ENCODE measurements around the gene CD2AP. TPM values are rescaled to one million over a fixed set of nuclear protein-coding genes. Genes with fewer than 3 reads are reported as not detected.

Gene CD2AP
- total and polyA plus RNA-seq, 4 donors = 14.2 to 104 (median 21.7) TPM

DNA sequence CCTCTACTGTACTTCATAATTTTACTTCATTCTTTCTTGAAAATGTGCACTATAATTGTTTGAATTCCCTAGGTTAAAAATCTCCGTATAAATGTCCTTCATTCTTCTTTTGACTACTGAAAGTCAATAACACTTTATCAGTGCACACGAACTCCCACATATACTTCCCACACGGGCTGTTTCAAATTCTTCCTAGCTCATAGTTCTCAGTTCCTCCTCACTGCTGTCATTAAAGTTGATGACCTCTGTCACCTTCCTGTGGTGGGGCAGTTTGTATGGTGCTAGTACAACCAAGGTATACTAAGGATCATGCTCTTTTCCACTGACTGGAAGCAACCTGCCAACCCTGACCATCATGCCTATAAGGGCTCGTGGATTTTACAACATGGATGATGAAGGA is 40.0 kb upstream of the CD2AP start:
- 59 to 63% methylated on average over 4 of the region's 4 CpGs for WGBS, 2 donors
- TF ChIP-seq, protein P1, sequence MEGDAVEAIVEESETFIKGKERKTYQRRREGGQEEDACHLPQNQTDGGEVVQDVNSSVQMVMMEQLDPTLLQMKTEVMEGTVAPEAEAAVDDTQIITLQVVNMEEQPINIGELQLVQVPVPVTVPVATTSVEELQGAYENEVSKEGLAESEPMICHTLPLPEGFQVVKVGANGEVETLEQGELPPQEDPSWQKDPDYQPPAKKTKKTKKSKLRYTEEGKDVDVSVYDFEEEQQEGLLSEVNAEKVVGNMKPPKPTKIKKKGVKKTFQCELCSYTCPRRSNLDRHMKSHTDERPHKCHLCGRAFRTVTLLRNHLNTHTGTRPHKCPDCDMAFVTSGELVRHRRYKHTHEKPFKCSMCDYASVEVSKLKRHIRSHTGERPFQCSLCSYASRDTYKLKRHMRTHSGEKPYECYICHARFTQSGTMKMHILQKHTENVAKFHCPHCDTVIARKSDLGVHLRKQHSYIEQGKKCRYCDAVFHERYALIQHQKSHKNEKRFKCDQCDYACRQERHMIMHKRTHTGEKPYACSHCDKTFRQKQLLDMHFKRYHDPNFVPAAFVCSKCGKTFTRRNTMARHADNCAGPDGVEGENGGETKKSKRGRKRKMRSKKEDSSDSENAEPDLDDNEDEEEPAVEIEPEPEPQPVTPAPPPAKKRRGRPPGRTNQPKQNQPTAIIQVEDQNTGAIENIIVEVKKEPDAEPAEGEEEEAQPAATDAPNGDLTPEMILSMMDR (IDR thresholded peaks at IDR 0.05; ENCODE audit: control extremely low read depth, extremely low read depth) = no peak
- H3K36me3 ChIP-seq (ENCODE audit: control insufficient read depth in 4 of 4, insufficient read depth in 4 of 4, low read length in 4 of 4) = no peaks in the 10 kb centered on the region
- no peak overlapping the region for H3K4me3 ChIP-seq
- H3K27ac ChIP-seq (ENCODE audit: low read depth in 1 of 2, low read length in 1 of 2) = no peak overlapping the region
- H3K4me1 ChIP-seq (ENCODE audit: control insufficient read depth in 5 of 5, insufficient read depth in 5 of 5, low read length in 5 of 5) = peaks cover 0 to 11% (median 0%) of the 10 kb centered on the region in 5 donors
- no peak overlapping the region for H3K9ac ChIP-seq (ENCODE audit: insufficient read depth in 1 of 2, low read length in 2 of 2)
- H3K9me3 ChIP-seq (ENCODE audit: control insufficient read depth in 4 of 4, insufficient read depth in 3 of 4, low read length in 3 of 4) = peaks cover 0 to 1% (median 0%) of the 10 kb centered on the region in 4 donors
- no peaks in the 10 kb centered on the region for H3K27me3 ChIP-seq (ENCODE audit: control insufficient read depth in 3 of 3, insufficient read depth in 3 of 3, low read length in 2 of 3)
- ATAC-seq (ENCODE audit: insufficient read depth, low FRiP score) (no peak), DNase-seq (no peak)

DNA sequence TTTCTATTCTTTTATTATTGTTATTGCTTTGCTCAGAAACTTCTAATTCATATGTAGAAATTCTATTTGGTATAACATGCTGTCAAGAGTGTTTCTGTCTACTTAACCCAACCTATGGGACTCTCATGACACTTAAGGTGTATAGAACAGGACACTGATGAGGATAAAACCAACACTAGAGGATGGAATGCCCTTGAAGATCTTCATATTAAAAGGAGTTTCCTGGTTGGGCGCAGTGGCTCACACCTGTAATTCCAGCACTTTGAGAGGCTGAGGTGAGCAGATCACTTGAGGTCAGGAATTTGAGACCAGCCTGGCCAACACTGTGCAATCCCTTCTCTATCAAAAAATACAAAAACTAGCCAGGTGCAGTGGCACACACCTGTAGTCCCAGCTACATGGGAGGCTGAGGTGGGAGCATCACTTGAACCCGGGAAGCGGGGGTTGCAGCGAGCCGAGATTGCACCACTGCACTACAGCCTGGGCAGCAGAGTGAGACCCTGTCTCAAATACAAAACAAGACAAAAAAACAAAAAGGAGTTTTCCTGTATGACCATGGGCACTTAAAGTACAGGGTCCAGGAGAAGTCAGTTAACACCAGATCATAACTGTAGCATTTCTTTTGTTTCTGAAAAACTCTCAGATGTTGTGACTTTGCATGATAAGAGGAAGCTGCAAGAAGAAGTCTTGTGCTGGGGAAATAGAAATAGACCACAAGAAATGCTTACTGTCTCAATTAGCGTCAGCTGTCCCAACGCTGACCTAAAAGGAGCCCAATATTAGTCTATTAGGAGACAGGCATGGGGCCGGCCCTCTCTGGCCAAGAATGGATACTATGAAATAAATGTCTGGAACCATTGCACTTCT is 38.9 kb upstream of the CD2AP start:
- DNase-seq (no peak), ATAC-seq (ENCODE audit: insufficient read depth, low FRiP score) (peak; percentile 17)
- Histone ChIP-seq H3K4me3 (no peak overlapping the region), H3K9ac (ENCODE audit: insufficient read depth in 1 of 2, low read length in 2 of 2) (no peak overlapping the region), H3K36me3 (ENCODE audit: control insufficient read depth in 4 of 4, insufficient read depth in 4 of 4, low read length in 4 of 4) (no peaks in the 10 kb centered on the region), H3K27me3 (ENCODE audit: control insufficient read depth in 3 of 3, insufficient read depth in 3 of 3, low read length in 2 of 3) (no peaks in the 10 kb centered on the region), H3K9me3 (ENCODE audit: control insufficient read depth in 4 of 4, insufficient read depth in 3 of 4, low read length in 3 of 4) (peaks cover 0 to 1% (median 0%) of the 10 kb centered on the region in 4 donors), H3K4me1 (ENCODE audit: control insufficient read depth in 5 of 5, insufficient read depth in 5 of 5, low read length in 5 of 5) (peaks cover 0 to 10% (median 0%) of the 10 kb centered on the region in 5 donors), H3K27ac (ENCODE audit: low read depth in 1 of 2, low read length in 1 of 2) (no peak overlapping the region)
- TF ChIP-seq, protein P1 (IDR thresholded peaks at IDR 0.05; ENCODE audit: control extremely low read depth, extremely low read depth) = no peak
- 73 to 81% methylated on average over 8 of the region's 8 CpGs for WGBS, 2 donors

DNA sequence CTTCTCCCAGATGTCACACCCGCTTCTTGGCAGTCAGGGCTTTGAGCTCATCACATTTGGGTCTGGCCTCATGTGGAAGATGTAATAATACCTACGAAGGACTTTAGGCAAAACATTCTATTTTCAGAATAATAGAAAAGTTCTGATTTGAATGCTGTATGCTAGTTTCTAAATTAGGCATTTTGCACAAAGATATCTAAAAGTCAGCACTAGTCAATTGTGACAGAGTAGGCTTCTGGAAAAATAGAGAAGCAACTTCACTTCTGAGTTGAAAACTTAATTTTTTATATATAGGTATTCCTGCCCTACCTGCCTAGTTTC is 38.3 kb upstream of the CD2AP start:
- Histone ChIP-seq H3K36me3 (ENCODE audit: control insufficient read depth in 4 of 4, insufficient read depth in 4 of 4, low read length in 4 of 4) (no peaks in the 10 kb centered on the region), H3K27me3 (ENCODE audit: control insufficient read depth in 3 of 3, insufficient read depth in 3 of 3, low read length in 2 of 3) (no peaks in the 10 kb centered on the region), H3K27ac (ENCODE audit: low read depth in 1 of 2, low read length in 1 of 2) (no peak overlapping the region), H3K4me3 (no peak overlapping the region), H3K9me3 (ENCODE audit: control insufficient read depth in 4 of 4, insufficient read depth in 3 of 4, low read length in 3 of 4) (peaks cover 0 to 1% (median 0%) of the 10 kb centered on the region in 4 donors), H3K4me1 (ENCODE audit: control insufficient read depth in 5 of 5, insufficient read depth in 5 of 5, low read length in 5 of 5) (peaks cover 0 to 6% (median 0%) of the 10 kb centered on the region in 5 donors), H3K9ac (ENCODE audit: insufficient read depth in 1 of 2, low read length in 2 of 2) (no peak overlapping the region)
- WGBS, 2 donors = 77 to 82% methylated on average over 2 of the region's 2 CpGs
- no peak for DNase-seq
- TF ChIP-seq, protein P1 (IDR thresholded peaks at IDR 0.05; ENCODE audit: control extremely low read depth, extremely low read depth) = no peak
- no peak for ATAC-seq (ENCODE audit: insufficient read depth, low FRiP score)

Measured in lung (tissue), 12 donors.